Placental pericyte (primary cell): Measurements from ENCODE around the gene FKBP1C. TPM values are rescaled to one million over a fixed set of nuclear protein-coding genes. Genes with fewer than 3 reads are reported as not detected.

Source experiments
- small RNA-seq: library from RNA; depleted of rRNA; stranded (forward); fragments of <200 nt; gene quantifications from one replicate; pipeline ENCODE3, GENCODE V24; 2012; ENCODE audit warnings: low replicate concordance
- total RNA-seq: library from RNA; depleted of rRNA; stranded (reverse); fragments of >200 nt; gene quantifications from 2 replicates; pipeline ENCODE4 v1.2.3, GENCODE V29; 2012

FKBP1C gene
- total RNA-seq, result 0.44 and 1.0 TPM in 2 replicates

DNA sequence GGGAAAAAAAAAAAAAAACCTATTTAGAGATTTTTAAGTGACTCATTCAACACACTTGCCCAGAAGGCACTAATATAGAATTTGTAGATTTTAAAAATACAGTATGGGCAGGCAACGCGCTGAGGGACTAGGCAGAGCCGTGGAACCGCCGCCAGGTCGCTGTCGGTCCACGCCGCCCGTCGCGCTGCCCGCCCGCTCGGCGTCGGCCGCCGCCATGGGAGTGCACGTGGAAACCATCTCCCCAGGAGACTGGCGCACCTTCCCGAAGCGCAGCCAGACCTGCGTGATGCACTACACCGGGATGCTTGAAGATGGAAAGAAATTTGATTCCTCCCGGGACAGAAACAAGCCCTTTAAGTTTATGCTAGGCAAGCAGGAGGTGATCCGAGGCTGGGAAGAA is at the start of gene FKBP1C:
Gene FKBP1C, plus strand, starts transcription at position 127 of the 400 bp plus-strand sequence.

Small RNA genes within 50 kb of the gene (small RNA-seq; reads per million reads assigned to genes)
- not detected for gene SPTLC1P3

Other genes starting within 250 kb of the FKBP1C start
- 0.22 TPM in 1 of 2 replicates, not detected in the other for gene LGSN, start 108.5 kb downstream of the FKBP1C start, total RNA-seq